SU-DHL-6 (cell line): ENCODE results near the gene CELSR1.

ENCODE experiments used
- H2AFZ ChIP-seq: fragments of 200-600 bp; sonication (generic); 2 replicates; pipeline ENCODE4 v1.6.1; 2014; ENCODE audit warnings: low read depth, mild to moderate bottlenecking, moderate library complexity, mixed read lengths, antibody characterized with exemption, low read length; ENCODE audit not compliant: severe bottlenecking
- H3F3A ChIP-seq: fragments of 200-600 bp; shearing (Covaris generic); 2 replicates; pipeline ENCODE4 v1.6.0; 2016; ENCODE audit warnings: antibody characterized with exemption, mild to moderate bottlenecking; ENCODE audit not compliant: insufficient read depth
- H3K27ac ChIP-seq: fragments of 200-600 bp; sonication (generic); 2 replicates; pipeline ENCODE4 v1.5.1; 2016; ENCODE audit warnings: low read depth, mild to moderate bottlenecking, low read length, moderate library complexity, mixed read lengths
- H3K27me3 ChIP-seq: fragments of 200-600 bp; sonication (generic), shearing (Covaris generic); 2 replicates; pipeline ENCODE4 v1.6.0; 2014; ENCODE audit warnings: mild to moderate bottlenecking, low read length
- H3K36me3 ChIP-seq: fragments of 200-600 bp; sonication (generic); 2 replicates; pipeline ENCODE4 v1.6.1; 2014; ENCODE audit warnings: mild to moderate bottlenecking, low read length, mixed read lengths
- H3K4me2 ChIP-seq: fragments of 300-600, 200-600 bp; shearing (Covaris generic), sonication (generic); 2 replicates; pipeline ENCODE4 v1.6.0; 2014; ENCODE audit warnings: low read length, low read depth, mild to moderate bottlenecking; ENCODE audit not compliant: poor library complexity, severe bottlenecking
- H3K4me3 ChIP-seq: fragments of 200-600 bp; sonication (generic); 2 replicates; pipeline ENCODE4 v1.5.1; 2014; ENCODE audit warnings: antibody characterized with exemption, low read length, mild to moderate bottlenecking, mixed read lengths; ENCODE audit not compliant: insufficient read depth, poor library complexity, severe bottlenecking
- H3K79me2 ChIP-seq: fragments of 200-600 bp; sonication (generic); 2 replicates; pipeline ENCODE4 v1.6.1; 2014; ENCODE audit warnings: mild to moderate bottlenecking, low read length, moderate library complexity; ENCODE audit not compliant: insufficient read depth
- H3K9ac ChIP-seq: fragments of 200-600 bp; sonication (generic); 2 replicates; pipeline ENCODE4 v1.7.0; 2014; ENCODE audit warnings: mild to moderate bottlenecking, low read length
- H3K9me2 ChIP-seq: fragments of 200-600 bp; sonication (generic); replicated peaks from 2 replicates; pipeline ENCODE4 v1.6.1; 2014; ENCODE audit warnings: low read length; ENCODE audit not compliant: insufficient read depth
- H3K9me3 ChIP-seq: fragments of 200-600 bp; sonication (generic); 2 replicates; pipeline ENCODE4 v1.6.1; 2014; ENCODE audit warnings: low read length, mixed read lengths; ENCODE audit not compliant: insufficient read depth
- H4K20me1 ChIP-seq: fragments of 200-600 bp; sonication (generic); 2 replicates; pipeline ENCODE4 v1.6.1; 2014; ENCODE audit warnings: low read depth, mild to moderate bottlenecking, antibody characterized with exemption, low read length, moderate library complexity, mixed read lengths
- EZH2phosphoT487 ChIP-seq: fragments of 200-600 bp; sonication (generic), shearing (Covaris generic); conservative IDR thresholded peaks from 2 replicates; pipeline ENCODE4 v1.6.1; 2018; ENCODE audit warnings: mild to moderate bottlenecking, antibody characterized with exemption, low read length, moderate library complexity, mixed read lengths
- TF ChIP-seq, protein P1 (sequence below): fragments of 200-600 bp; sonication (generic); IDR thresholded peaks from one replicate; pipeline ENCODE4 v1.5.1; 2017; ENCODE audit warnings: antibody characterized with exemption, mild to moderate bottlenecking, low read length, moderate library complexity; ENCODE audit not compliant: insufficient read depth, poor library complexity, severe bottlenecking

Gene CELSR1

DNA sequence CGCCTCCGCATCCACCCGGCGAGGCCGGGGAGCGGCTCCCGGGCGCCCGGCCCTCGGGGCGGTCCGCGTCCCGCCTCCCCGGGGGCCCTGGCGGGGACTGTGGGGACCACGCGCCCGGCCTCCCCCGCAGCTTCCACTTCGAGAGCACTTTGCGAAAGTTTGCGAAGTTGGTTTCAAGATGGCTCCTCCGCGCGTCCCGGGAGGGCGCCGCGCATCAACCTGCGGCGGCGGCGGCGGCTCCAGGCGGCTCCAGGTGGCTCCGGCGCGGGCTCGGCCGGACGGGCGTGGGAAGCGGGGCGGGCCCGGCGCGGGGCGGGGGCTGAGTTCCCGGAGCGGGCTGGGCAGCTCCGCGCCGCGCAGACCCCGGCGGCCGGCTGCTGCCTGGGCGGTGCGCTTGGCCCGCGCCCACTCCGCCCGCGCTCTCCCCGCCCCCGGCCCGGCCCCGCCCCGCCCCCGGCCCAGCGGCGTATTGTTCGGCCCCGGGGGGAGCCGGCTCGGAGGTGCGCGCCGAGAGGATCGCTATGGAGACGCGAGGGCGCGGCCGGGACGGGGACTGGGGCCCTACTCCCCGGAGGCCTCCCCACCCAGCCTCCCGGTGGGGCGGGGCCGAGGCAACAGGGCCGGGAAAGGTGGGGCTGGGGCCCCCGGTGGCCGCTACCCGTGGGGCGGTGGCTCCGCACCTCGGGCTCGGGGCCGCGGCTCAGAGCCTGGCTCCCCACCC is at the start of gene CELSR1:
Gene CELSR1 (minus strand): TSS at position 396 of the 721 bp plus-strand sequence. CDS start 450 bp downstream, outside the sequence.
- no peaks in the 10 kb centered on the region for H4K20me1 ChIP-seq
- no peak within 1 kb of the TSS for H3K27ac ChIP-seq
- no peaks in the 10 kb centered on the region for H3K79me2 ChIP-seq
- no peaks in the 10 kb centered on the region for H3K9me3 ChIP-seq
- no peak within 1 kb of the TSS for H3K4me3 ChIP-seq
- TF ChIP-seq, protein P1, sequence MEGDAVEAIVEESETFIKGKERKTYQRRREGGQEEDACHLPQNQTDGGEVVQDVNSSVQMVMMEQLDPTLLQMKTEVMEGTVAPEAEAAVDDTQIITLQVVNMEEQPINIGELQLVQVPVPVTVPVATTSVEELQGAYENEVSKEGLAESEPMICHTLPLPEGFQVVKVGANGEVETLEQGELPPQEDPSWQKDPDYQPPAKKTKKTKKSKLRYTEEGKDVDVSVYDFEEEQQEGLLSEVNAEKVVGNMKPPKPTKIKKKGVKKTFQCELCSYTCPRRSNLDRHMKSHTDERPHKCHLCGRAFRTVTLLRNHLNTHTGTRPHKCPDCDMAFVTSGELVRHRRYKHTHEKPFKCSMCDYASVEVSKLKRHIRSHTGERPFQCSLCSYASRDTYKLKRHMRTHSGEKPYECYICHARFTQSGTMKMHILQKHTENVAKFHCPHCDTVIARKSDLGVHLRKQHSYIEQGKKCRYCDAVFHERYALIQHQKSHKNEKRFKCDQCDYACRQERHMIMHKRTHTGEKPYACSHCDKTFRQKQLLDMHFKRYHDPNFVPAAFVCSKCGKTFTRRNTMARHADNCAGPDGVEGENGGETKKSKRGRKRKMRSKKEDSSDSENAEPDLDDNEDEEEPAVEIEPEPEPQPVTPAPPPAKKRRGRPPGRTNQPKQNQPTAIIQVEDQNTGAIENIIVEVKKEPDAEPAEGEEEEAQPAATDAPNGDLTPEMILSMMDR: no peak
- TF ChIP-seq EZH2phosphoT487: no peak
- H3K4me2 ChIP-seq: no peak within 1 kb of the TSS
- H3F3A ChIP-seq: no peaks in the 10 kb centered on the region
- H2AFZ ChIP-seq: no peak within 1 kb of the TSS
- H3K36me3 ChIP-seq: no peaks in the 10 kb centered on the region
- H3K9me2 ChIP-seq: no peaks in the 10 kb centered on the region
- H3K27me3 ChIP-seq: no peaks in the 10 kb centered on the region
- no peak within 1 kb of the TSS for H3K9ac ChIP-seq

GRCh38 chr22:46587061-46587460 is 49.6 kb upstream of the CELSR1 start:
- H3K79me2 ChIP-seq: no peaks in the 10 kb centered on the region
- no peak overlapping the region for H3K4me3 ChIP-seq
- no peaks in the 10 kb centered on the region for H3K9me2 ChIP-seq

GRCh38 chr22:46586531-46587011 is 49.2 kb upstream of the CELSR1 start:
- no peaks in the 10 kb centered on the region for H4K20me1 ChIP-seq
- H3K27me3 ChIP-seq: no peaks in the 10 kb centered on the region
- peak overlapping the region; percentile 18; the same call in 1 of the 2 replicates for H3K9ac ChIP-seq
- H3K4me3 ChIP-seq: no peak overlapping the region
- H3K27ac ChIP-seq: peak overlapping the region; percentile 73
- H3K9me3 ChIP-seq: no peaks in the 10 kb centered on the region
- TF ChIP-seq, protein P1: no peak
- TF ChIP-seq EZH2phosphoT487: no peak
- no peaks in the 10 kb centered on the region for H3K79me2 ChIP-seq
- no peaks in the 10 kb centered on the region for H3K9me2 ChIP-seq
- H3F3A ChIP-seq: no peaks in the 10 kb centered on the region
- no peak overlapping the region for H2AFZ ChIP-seq
- no peaks in the 10 kb centered on the region for H3K36me3 ChIP-seq
- H3K4me2 ChIP-seq: peak overlapping the region; percentile 42

More at GRCh38 chr22:46587061-46587460, 49.6 kb upstream of the CELSR1 start:
- no peaks in the 10 kb centered on the region for H3F3A ChIP-seq
- H3K27me3 ChIP-seq: no peaks in the 10 kb centered on the region
- no peak overlapping the region for H2AFZ ChIP-seq
- TF ChIP-seq, protein P1: no peak
- TF ChIP-seq EZH2phosphoT487: no peak
- no peaks in the 10 kb centered on the region for H3K9me3 ChIP-seq
- peak overlapping the region; percentile 42 for H3K4me2 ChIP-seq
- H4K20me1 ChIP-seq: no peaks in the 10 kb centered on the region
- H3K27ac ChIP-seq: peak overlapping the region; percentile 73
- H3K9ac ChIP-seq: peak overlapping the region; percentile 18
- H3K36me3 ChIP-seq: no peaks in the 10 kb centered on the region
